Nephron (organoid): ENCODE results near the gene CRTC1.

Experiments
- H3K27ac Mint-ChIP-seq, 3 experiments: 2 replicates each; pipeline ENCODE4 v1.8.0; 2020; ENCODE audit warnings: mixed read lengths in 3 of 3, mild to moderate bottlenecking in 2 of 3, moderate library complexity in 1 of 3
- H3K27me3 Mint-ChIP-seq: 2 replicates; pipeline ENCODE4 v1.8.0; 2021; ENCODE audit warnings: low read depth, mild to moderate bottlenecking, moderate library complexity, mixed read lengths
- H3K36me3 Mint-ChIP-seq: 2 replicates; pipeline ENCODE4 v1.8.0; 2020; ENCODE audit warnings: low read depth, mixed read lengths
- H3K4me1 Mint-ChIP-seq: 2 replicates; pipeline ENCODE4 v1.8.0; 2020; ENCODE audit warnings: mixed read lengths
- H3K4me3 Mint-ChIP-seq, 3 experiments: 2 replicates each; pipeline ENCODE4 v1.8.0; 2020; ENCODE audit warnings: mild to moderate bottlenecking in 3 of 3, mixed read lengths in 3 of 3, moderate library complexity in 2 of 3
- H3K9me3 Mint-ChIP-seq: 2 replicates; pipeline ENCODE4 v1.8.0; 2020; ENCODE audit warnings: mixed read lengths
- TF ChIP-seq, protein P1 (sequence below), 3 experiments: fragments of 200-600 bp; sonication (generic); IDR thresholded peaks; one replicate each; pipeline ENCODE4 v1.5.0; 2021; ENCODE audit warnings: antibody characterized with exemption in 3 of 3; ENCODE audit not compliant: unreplicated experiment in 3 of 3

CRTC1 gene

DNA sequence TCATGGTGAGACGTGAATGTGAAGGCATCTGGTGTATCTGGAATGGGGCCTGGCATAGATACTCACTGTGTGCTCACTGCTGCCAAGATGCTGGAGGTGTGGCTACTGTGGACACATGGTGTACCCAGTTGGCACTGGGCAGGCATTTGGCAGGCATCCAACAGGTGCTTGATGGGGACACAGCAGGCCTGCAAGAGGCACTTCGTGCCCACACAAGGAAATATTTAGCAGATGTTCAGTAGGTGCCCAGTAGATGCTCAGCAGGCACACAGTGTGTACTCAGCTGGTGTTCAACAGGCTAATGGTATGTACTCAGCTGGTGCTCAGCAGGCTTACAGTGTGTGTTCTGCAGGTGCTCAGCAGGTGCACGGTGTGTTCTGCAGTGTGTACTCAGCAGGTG lies 14.2 kb downstream of the CRTC1 start:
- Mint-ChIP-seq H3K4me3 (no peak overlapping the region), H3K9me3 (no peaks in the 10 kb centered on the region), H3K27me3 (no peaks in the 10 kb centered on the region), H3K4me1 (peaks cover 13% of the 10 kb centered on the region), H3K27ac (no peak overlapping the region), H3K36me3 (no peaks in the 10 kb centered on the region)
- TF ChIP-seq, protein P1, sequence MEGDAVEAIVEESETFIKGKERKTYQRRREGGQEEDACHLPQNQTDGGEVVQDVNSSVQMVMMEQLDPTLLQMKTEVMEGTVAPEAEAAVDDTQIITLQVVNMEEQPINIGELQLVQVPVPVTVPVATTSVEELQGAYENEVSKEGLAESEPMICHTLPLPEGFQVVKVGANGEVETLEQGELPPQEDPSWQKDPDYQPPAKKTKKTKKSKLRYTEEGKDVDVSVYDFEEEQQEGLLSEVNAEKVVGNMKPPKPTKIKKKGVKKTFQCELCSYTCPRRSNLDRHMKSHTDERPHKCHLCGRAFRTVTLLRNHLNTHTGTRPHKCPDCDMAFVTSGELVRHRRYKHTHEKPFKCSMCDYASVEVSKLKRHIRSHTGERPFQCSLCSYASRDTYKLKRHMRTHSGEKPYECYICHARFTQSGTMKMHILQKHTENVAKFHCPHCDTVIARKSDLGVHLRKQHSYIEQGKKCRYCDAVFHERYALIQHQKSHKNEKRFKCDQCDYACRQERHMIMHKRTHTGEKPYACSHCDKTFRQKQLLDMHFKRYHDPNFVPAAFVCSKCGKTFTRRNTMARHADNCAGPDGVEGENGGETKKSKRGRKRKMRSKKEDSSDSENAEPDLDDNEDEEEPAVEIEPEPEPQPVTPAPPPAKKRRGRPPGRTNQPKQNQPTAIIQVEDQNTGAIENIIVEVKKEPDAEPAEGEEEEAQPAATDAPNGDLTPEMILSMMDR (IDR thresholded peaks at IDR 0.05; ENCODE audit: unreplicated experiment in 3 of 3): no peak

DNA sequence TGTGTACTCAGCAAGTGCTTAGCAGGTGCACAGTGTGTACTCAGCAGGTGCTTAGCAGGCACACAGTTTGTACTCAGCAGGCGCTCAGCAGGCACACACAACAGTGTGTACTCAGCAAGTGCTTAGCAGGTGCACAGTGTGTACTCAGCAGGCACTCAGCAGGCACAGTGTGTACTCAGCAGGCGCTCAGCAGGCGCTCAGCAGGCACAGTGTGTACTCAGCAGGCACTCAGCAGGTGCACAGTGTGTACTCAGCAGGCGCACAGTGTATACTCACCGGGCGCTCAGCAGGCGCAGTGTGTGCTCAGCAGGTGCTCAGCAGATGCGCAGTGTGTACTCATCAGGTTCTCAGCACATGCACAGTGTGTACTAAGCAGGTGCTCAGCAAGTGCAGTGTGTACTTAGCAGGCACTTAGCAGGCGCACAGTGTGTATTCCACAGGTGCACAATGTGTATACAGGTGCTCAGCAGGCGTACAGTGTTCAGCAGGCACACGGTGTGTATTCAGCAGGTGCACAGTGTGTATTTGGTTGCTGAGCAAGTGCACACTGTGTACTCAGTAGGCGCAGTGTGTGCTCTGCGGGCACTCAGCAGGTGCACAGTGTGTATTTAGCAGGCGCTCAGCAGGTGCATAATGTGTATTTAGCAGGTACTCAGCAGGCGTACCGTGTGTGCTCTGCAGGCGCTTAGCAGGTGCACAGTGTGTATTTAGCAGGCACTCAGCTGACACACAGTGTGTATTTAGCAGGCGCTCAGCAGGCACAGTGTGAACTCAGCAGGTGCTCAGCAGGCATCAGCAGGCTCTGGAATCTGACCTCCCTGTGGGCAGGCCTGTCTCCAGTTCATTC lies 15.1 kb downstream of the CRTC1 start:
- H3K27me3 Mint-ChIP-seq: no peaks in the 10 kb centered on the region
- no peak overlapping the region for H3K4me3 Mint-ChIP-seq
- peaks cover 13% of the 10 kb centered on the region for H3K4me1 Mint-ChIP-seq
- no peak overlapping the region for H3K27ac Mint-ChIP-seq
- no peaks in the 10 kb centered on the region for H3K9me3 Mint-ChIP-seq
- TF ChIP-seq, protein P1 (IDR thresholded peaks at IDR 0.05; ENCODE audit: unreplicated experiment in 3 of 3): no peak
- H3K36me3 Mint-ChIP-seq: no peaks in the 10 kb centered on the region

DNA sequence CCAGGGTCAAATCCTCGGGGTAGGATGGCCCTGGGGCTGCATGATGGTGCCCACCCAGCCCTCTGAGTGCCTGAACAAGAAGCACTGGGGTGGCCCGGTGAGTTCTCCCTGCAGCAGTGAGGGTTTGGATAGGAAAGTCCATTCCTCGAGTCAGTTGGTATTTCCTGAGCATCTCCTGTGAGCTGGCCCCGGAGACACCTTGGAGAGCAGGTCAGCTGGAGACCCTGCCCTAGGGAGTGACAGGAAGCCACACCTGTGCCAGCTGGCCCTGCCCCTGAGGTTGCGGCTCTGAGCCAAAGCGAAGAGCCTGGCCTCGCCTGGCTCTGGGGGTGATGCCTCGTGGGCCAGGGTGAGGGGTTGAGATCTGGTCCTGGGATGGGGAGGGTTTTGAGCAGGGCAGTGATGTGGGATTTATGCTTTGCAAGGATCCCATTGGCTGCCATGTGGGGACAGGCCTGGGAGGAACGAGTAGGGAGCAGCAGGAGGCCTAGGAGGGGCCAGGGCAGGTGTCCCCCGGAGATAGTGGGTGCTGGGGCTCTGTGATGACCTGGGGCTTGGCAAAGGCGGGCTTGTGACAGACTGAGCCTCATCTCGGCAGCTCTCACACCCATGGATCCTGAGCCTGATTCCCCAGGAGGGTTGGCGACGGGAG lies 16.0 kb downstream of the CRTC1 start:
- no peak overlapping the region for H3K27ac Mint-ChIP-seq
- H3K36me3 Mint-ChIP-seq: no peaks in the 10 kb centered on the region
- no peaks in the 10 kb centered on the region for H3K9me3 Mint-ChIP-seq
- H3K27me3 Mint-ChIP-seq: no peaks in the 10 kb centered on the region
- peaks cover 13% of the 10 kb centered on the region for H3K4me1 Mint-ChIP-seq
- TF ChIP-seq, protein P1 (IDR thresholded peaks at IDR 0.05; ENCODE audit: unreplicated experiment in 3 of 3): no peak
- H3K4me3 Mint-ChIP-seq: peak overlapping the region in 1 of 3 experiments; percentile 56

DNA sequence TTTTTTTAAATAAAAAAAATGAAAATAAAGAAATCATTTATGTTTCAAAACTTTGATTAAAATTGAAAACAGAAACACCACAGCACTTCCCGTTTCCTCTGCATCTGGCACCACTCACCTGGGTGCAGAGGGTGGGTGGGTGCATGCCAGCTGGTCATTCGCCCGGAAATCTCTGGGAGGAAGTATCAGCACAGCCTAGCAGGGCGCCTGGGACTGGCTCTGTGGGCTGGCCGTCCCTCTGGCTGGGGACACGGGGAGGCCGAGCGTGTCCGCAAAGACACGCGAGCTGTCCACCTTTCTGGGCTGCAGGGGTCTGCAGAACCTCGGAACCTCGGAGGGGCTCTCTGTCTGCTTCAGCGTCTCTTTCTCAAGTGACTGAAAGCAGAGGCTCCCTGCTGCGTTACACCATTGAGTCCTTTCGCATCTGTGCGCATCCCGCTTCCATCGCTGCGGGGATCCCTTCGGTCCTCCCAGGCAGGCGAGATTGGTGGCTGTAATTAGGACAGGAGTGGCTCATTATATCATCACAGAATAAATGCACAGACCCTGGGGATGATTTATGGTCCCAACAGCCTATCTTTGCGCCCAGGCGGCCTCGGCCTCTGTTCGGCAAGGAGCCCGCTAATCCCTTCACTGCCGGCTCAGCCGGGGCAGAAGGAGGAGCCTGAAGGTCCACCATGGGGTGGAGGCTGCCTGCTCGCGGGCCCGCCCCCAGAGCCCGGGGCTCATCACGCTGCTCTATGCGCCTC lies 17.2 kb downstream of the CRTC1 start:
- H3K27ac Mint-ChIP-seq: peak overlapping the region in 1 of 3 experiments; percentile 27
- no peaks in the 10 kb centered on the region for H3K27me3 Mint-ChIP-seq
- H3K9me3 Mint-ChIP-seq: no peaks in the 10 kb centered on the region
- no peaks in the 10 kb centered on the region for H3K36me3 Mint-ChIP-seq
- H3K4me3 Mint-ChIP-seq: peak overlapping the region; percentile 34 to 57 (median 51)
- TF ChIP-seq, protein P1 (IDR thresholded peaks at IDR 0.05; ENCODE audit: unreplicated experiment in 3 of 3): no peak
- peaks cover 19% of the 10 kb centered on the region for H3K4me1 Mint-ChIP-seq

DNA sequence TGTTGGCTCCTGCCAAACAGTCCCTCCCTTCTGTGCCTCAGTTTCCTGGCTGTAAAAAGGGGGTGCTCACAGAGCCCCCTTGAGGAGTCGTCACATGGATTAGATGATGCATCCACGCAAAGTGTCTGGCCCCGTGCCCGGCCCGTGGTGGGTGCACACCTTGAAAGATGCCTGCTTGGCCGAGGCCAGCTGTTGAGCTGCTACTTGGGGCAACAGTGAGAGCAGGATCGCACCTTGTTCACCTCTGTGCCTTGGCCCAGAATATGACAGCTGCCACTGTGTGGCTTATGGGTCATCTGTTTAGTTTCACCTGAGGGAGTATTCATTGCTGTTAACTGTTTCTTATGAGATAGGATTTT lies 17.7 kb downstream of the CRTC1 start:
- Mint-ChIP-seq H3K27me3 (no peaks in the 10 kb centered on the region), H3K36me3 (no peaks in the 10 kb centered on the region), H3K27ac (no peak overlapping the region), H3K4me1 (peaks cover 19% of the 10 kb centered on the region), H3K9me3 (no peaks in the 10 kb centered on the region), H3K4me3 (peak overlapping the region; percentile 34 to 57 (median 51))
- TF ChIP-seq, protein P1 (IDR thresholded peaks at IDR 0.05; ENCODE audit: unreplicated experiment in 3 of 3): no peak
